K562 (cell line): Measurements from ENCODE around the gene ETV4. TPM values are rescaled to one million over a fixed set of nuclear protein-coding genes. Genes with fewer than 3 reads are reported as not detected.

ENCODE experiments used
- ATAC-seq: fragments of 200-7000 bp; cut with Tn5 transposase; 3 replicates; pipeline ENCODE4 v1.9.1; 2020; ENCODE audit warnings: moderate library complexity
- BruUV-seq: library from RNA; stranded (reverse); fragments of 400-500 nt; replicated peaks from 2 replicates; lab custom pipeline; 2021; lab: Mats Ljungman, UMichigan
- CTCF ChIA-PET: fragments of 300-600 bp; formaldehyde crosslinking; extraction: SDS; loops from one replicate; lab custom pipeline; 2021; ENCODE audit warnings: low intra/inter-chr PET ratio; lab: Yijun Ruan, JAX
- POLR2A ChIA-PET: fragments of 300-600, 350-650 bp; sonication (Branson Sonifier 250); formaldehyde crosslinking; extraction: SDS; loops from one replicate; lab custom pipeline; 2021; ENCODE audit warnings: antibody characterized with exemption, inconsistent platforms; lab: Yijun Ruan, JAX
- DNase-seq, 4 experiments: peaks; one replicate each; pipeline versions ENCODE4 v3.0.0 to v3.0.0-alpha.2; 2011 to 2018; ENCODE audit warnings: low spot score in 3 of 4, mixed read lengths in 3 of 4; ENCODE audit errors: extremely low read depth in 1 of 4
- FAIRE-seq: peaks from 2 replicates; lab custom pipeline; 2011; peaks lifted over from hg19 to GRCh38; lab: Jason Lieb, UNC
- H2AFZ ChIP-seq: 2 replicates; pipeline ENCODE4 v1.6.0; 2011; ENCODE audit warnings: low read depth, low read length, control low read depth, inconsistent platforms
- H3K27ac ChIP-seq: fragments of 200-600 bp; 3 replicates; pipeline ENCODE4 v1.8.0; 2011; ENCODE audit warnings: low read depth, mild to moderate bottlenecking, control low read depth, inconsistent platforms, low read length, moderate library complexity, mixed read lengths; ENCODE audit errors: extremely low read depth
- H3K27me3 ChIP-seq, 2 experiments: fragments of 300-600 bp in 1 of 2; 2 replicates in 1 of 2; 3 replicates in 1 of 2; pipeline versions ENCODE4 v1.6.0 to v1.8.0; 2011; ENCODE audit warnings: inconsistent platforms in 2 of 2, low read length in 2 of 2, mild to moderate bottlenecking in 1 of 2, mixed read lengths in 1 of 2, moderate library complexity in 1 of 2; ENCODE audit not compliant: control insufficient read depth in 2 of 2, insufficient read depth in 2 of 2
- H3K36me3 ChIP-seq: fragments of 300-600 bp; 3 replicates; pipeline ENCODE4 v1.8.0; 2011; ENCODE audit warnings: mild to moderate bottlenecking, low read length, inconsistent platforms; ENCODE audit not compliant: control insufficient read depth, insufficient read depth
- H3K4me1 ChIP-seq, 2 experiments: fragments of 200-600 bp in 1 of 2; replicated peaks in 1 of 2; 2 replicates in 1 of 2; 3 replicates in 1 of 2; pipeline versions ENCODE4 v1.5.1 to v1.8.0; 2011; ENCODE audit warnings: inconsistent platforms in 2 of 2, low read length in 2 of 2, mild to moderate bottlenecking in 1 of 2, mixed read lengths in 1 of 2, moderate library complexity in 1 of 2; ENCODE audit not compliant: control insufficient read depth in 2 of 2, insufficient read depth in 2 of 2
- H3K4me2 ChIP-seq: 2 replicates; pipeline ENCODE4 v1.6.1; 2011; ENCODE audit warnings: low read length, control low read depth, inconsistent platforms, mixed read lengths; ENCODE audit not compliant: insufficient read depth
- H3K4me3 ChIP-seq: fragments of 200-600 bp; sonication (generic), shearing (Covaris generic); 2 replicates; pipeline ENCODE4 v1.5.1; 2016; ENCODE audit warnings: control low read depth, inconsistent platforms
- H3K79me2 ChIP-seq: fragments of 200-600 bp; 3 replicates; pipeline ENCODE4 v1.8.0; 2011; ENCODE audit warnings: low read length, inconsistent platforms; ENCODE audit not compliant: control insufficient read depth, insufficient read depth
- H3K9ac ChIP-seq, 2 experiments: 2 replicates each; pipeline versions ENCODE4 v1.6.0 to v1.6.1; 2011; ENCODE audit warnings: low read depth in 2 of 2, low read length in 2 of 2, control low read depth in 1 of 2, inconsistent platforms in 1 of 2, mild to moderate bottlenecking in 1 of 2, mixed read lengths in 1 of 2; ENCODE audit not compliant: insufficient read depth in 1 of 2
- H3K9me1 ChIP-seq: one replicate; pipeline ENCODE4 v1.6.0; 2011; ENCODE audit warnings: inconsistent platforms, mild to moderate bottlenecking, low read length, moderate library complexity; ENCODE audit not compliant: control insufficient read depth, insufficient read depth
- H3K9me3 ChIP-seq: replicated peaks from 2 replicates; pipeline ENCODE4 v1.5.1; 2011; ENCODE audit warnings: low read depth, low read length, inconsistent platforms; ENCODE audit not compliant: control insufficient read depth, insufficient read depth
- H4K20me1 ChIP-seq: replicated peaks from 2 replicates; pipeline ENCODE4 v1.6.1; 2011; ENCODE audit warnings: low read length, inconsistent platforms, mixed read lengths; ENCODE audit not compliant: control insufficient read depth, insufficient read depth
- ARHGAP35 ChIP-seq: fragments of 450-650 bp; IDR thresholded peaks from 2 replicates; pipeline ENCODE4 v1.6.1; 2018; ENCODE audit not compliant: partially characterized antibody
- BRD9 ChIP-seq: fragments of 450-650 bp; IDR thresholded peaks from 2 replicates; pipeline ENCODE4 v1.6.1; 2018; ENCODE audit warnings: low read depth; ENCODE audit not compliant: partially characterized antibody
- HCFC1 ChIP-seq: IDR thresholded peaks from 2 replicates; pipeline ENCODE4 v1.6.1; 2012; ENCODE audit warnings: low read depth, low read length, improper control_type of control experiment
- IRF2 ChIP-seq: sonication (generic); formaldehyde crosslinking; IDR thresholded peaks from 2 replicates; pipeline ENCODE4 v1.8.1; 2022; ENCODE audit warnings: mild to moderate bottlenecking, missing genetic modification reagents
- NBN ChIP-seq: fragments of 450-650 bp; IDR thresholded peaks from 2 replicates; pipeline ENCODE4 v1.6.1; 2016; ENCODE audit warnings: low read depth, mild to moderate bottlenecking
- STAT5B ChIP-seq: fragments of 250-450 bp; sonication (Bioruptor Pico); IDR thresholded peaks from 2 replicates; pipeline ENCODE4 v1.8.0; 2021; ENCODE audit warnings: mild to moderate bottlenecking, inconsistent platforms
- ZBTB17 ChIP-seq: fragments of 450-650 bp; formaldehyde crosslinking; IDR thresholded peaks from 2 replicates; pipeline ENCODE4 v1.4.0; 2020; ENCODE audit warnings: mild to moderate bottlenecking
- ZNF253 ChIP-seq: fragments of 250-450 bp; sonication (Bioruptor Pico); conservative IDR thresholded peaks from 2 replicates; pipeline ENCODE4 v1.6.1; 2021; ENCODE audit warnings: mild to moderate bottlenecking
- WGBS: fragments of 100-300 bp; shearing (Covaris generic); methylation state at CpG from one replicate; pipeline ENCODE4 v1.1.6; 2016; ENCODE audit warnings: low coverage, mixed read lengths; ENCODE audit not compliant: insufficient coverage; ENCODE audit errors: missing lambda C conversion rate; 5-methylcytosine and 5-hydroxymethylcytosine counted together
- in situ Hi-C: fragments of 300-500 bp; cut with MboI; formaldehyde crosslinking; loops from 4 replicates; pipeline ENCODE4 v1.15.0; 2018; ENCODE audit warnings: inconsistent platforms, mixed read lengths
- intact Hi-C: fragments of 100-400 bp; cut with micrococcal nuclease; formaldehyde crosslinking; loops from 2 replicates; pipeline ENCODE4 v1.14.2; 2022
- polyA plus RNA-seq, 8 experiments: library from polyadenylated mRNA; depleted of rRNA in 4 of 8; stranded (reverse) in 5 of 8; unstranded in 3 of 8; fragments of >200 nt; fragmentation: Nextera tagmentation in 2 of 8; fragmentation: Illumina TruSeq in 1 of 8; extraction: Ambion mirVana in 2 of 8; extraction: Trizol in 1 of 8; gene quantifications; 2 replicates each; pipeline versions ENCODE4 v1.2.1 to v1.2.3, GENCODE V29; 2011 to 2014; ENCODE audit warnings: inconsistent platforms in 1 of 8, missing spikeins in 1 of 8
- total RNA-seq, 7 experiments: library from RNA; depleted of rRNA in 6 of 7; stranded (reverse); fragments of >200 nt in 6 of 7; fragmentation: Illumina TruSeq in 2 of 7; extraction: Trizol in 2 of 7; gene quantifications; 2 replicates each; pipeline versions ENCODE4 v1.2.1 to v1.2.3, GENCODE V29; 2011 to 2021; ENCODE audit warnings: low replicate concordance in 1 of 7

The ETV4 gene
- total and polyA plus RNA-seq, 9 of the 15 experiments (the other 6 are each of a cell fraction or from before 2014, with no cell fraction given): 5.5 to 66.3 (median 28.2) TPM

- BruUV-seq: no TSS peak
- Histone ChIP-seq H3K9me3 (no peaks in the 10 kb centered on the region), H3K79me2 (no peaks in the 10 kb centered on the region), H3K9me1 (no peaks in the 10 kb centered on the region), H4K20me1 (no peaks in the 10 kb centered on the region; the same call in 1 of the 2 replicates), H3K4me2 (no peak overlapping the region), H3K27me3 (no peaks in the 10 kb centered on the region)
- WGBS: 81% methylated on average over 8 of the region's 8 CpGs
- POLR2A ChIA-PET: interaction anchor here (0.8 kb wide), 1 partner anchor 175 kb away, joined by 3 read pairs; no protein-coding TSS in a partner anchor
- no peak for ATAC-seq
- TF ChIP-seq STAT5B (CRISPR knock-in tag) (no peak), HCFC1 (no peak), ZBTB17 (CRISPR knock-in tag) (no peak), IRF2 (CRISPR knock-in tag) (no peak), BRD9 (no peak), ARHGAP35 (no peak), NBN (no peak), ZNF253 (CRISPR knock-in tag) (no peak)
- TF ChIP-seq, all 486 proteins: peak for 0
- Histone ChIP-seq H3K27ac (no peak overlapping the region), H3K9ac (no peak overlapping the region), H2AFZ (no peak overlapping the region), H3K36me3 (peaks cover 76% of the 10 kb centered on the region), H3K4me1 (no peaks in the 10 kb centered on the region), H3K4me3 (no peak overlapping the region)
- in situ Hi-C loops (no loop called here), intact Hi-C loops (no loop called here)
- CTCF ChIA-PET: no interaction called here
- DNase-seq (no peak), FAIRE-seq (peak; percentile 37)
These were observed 28.3 kb downstream of the ETV4 start for GRCh38 chr17:43517615-43518386.
